Chondrocyte (in vitro differentiated cells): Measurements from ENCODE around the gene FER1L5. TPM values are rescaled to one million over a fixed set of nuclear protein-coding genes. Genes with fewer than 3 reads are reported as not detected.

Experiments
- DNase-seq: peaks from one replicate; pipeline ENCODE4 v3.0.0; 2021; ENCODE audit warnings: mixed read lengths, low spot score
- H3K27ac Mint-ChIP-seq: one replicate; pipeline ENCODE4 v1.8.0; 2021; ENCODE audit warnings: mild to moderate bottlenecking, moderate library complexity, mixed read lengths; ENCODE audit not compliant: unreplicated experiment
- H3K27me3 Mint-ChIP-seq: 2 replicates; pipeline ENCODE4 v1.8.0; 2021; ENCODE audit warnings: low read depth, mixed read lengths
- H3K36me3 Mint-ChIP-seq: 2 replicates; pipeline ENCODE4 v1.8.0; 2021; ENCODE audit warnings: low read depth, mixed read lengths
- H3K4me1 Mint-ChIP-seq: 2 replicates; pipeline ENCODE4 v1.8.0; 2021; ENCODE audit warnings: low read depth, mild to moderate bottlenecking, mixed read lengths
- H3K4me3 Mint-ChIP-seq: one replicate; pipeline ENCODE4 v1.8.0; 2021; ENCODE audit warnings: mild to moderate bottlenecking, moderate library complexity, mixed read lengths; ENCODE audit not compliant: unreplicated experiment
- H3K9me3 Mint-ChIP-seq: 2 replicates; pipeline ENCODE4 v1.8.0; 2021; ENCODE audit warnings: low read depth, mixed read lengths
- CTCF ChIP-seq: fragments of 200-600 bp; sonication (generic); IDR thresholded peaks from 2 replicates; pipeline ENCODE4 v1.5.0; 2021; ENCODE audit warnings: antibody characterized with exemption, mild to moderate bottlenecking, moderate library complexity
- total RNA-seq: library from RNA; stranded (reverse); gene quantifications from 3 replicates; pipeline ENCODE4 v1.2.1, GENCODE V29; 2021

FER1L5 gene
- total RNA-seq, 1 donor from 2014 or later = not detected

- TF ChIP-seq CTCF = no peak
- H3K9me3 Mint-ChIP-seq = no peaks in the 10 kb centered on the region
- no peaks in the 10 kb centered on the region for H3K27me3 Mint-ChIP-seq
- no peak overlapping the region for H3K27ac Mint-ChIP-seq
- no peak overlapping the region for H3K4me3 Mint-ChIP-seq
- H3K4me1 Mint-ChIP-seq = no peaks in the 10 kb centered on the region
- no peak for DNase-seq
- H3K36me3 Mint-ChIP-seq = no peaks in the 10 kb centered on the region
These were observed 52.4 kb downstream of the FER1L5 start for GRCh38 chr2:96694816-96695455.

GRCh38 chr2:96695602-96696001 is 53.0 kb downstream of the FER1L5 start:
- no peaks in the 10 kb centered on the region for H3K9me3 Mint-ChIP-seq
- no peaks in the 10 kb centered on the region for H3K27me3 Mint-ChIP-seq
- H3K27ac Mint-ChIP-seq = no peak overlapping the region
- no peaks in the 10 kb centered on the region for H3K4me1 Mint-ChIP-seq
- TF ChIP-seq CTCF = no peak
- H3K4me3 Mint-ChIP-seq = no peak overlapping the region
- no peak for DNase-seq
- H3K36me3 Mint-ChIP-seq = no peaks in the 10 kb centered on the region

GRCh38 chr2:96697476-96697875 is 54.9 kb downstream of the FER1L5 start:
- Mint-ChIP-seq H3K9me3 (no peaks in the 10 kb centered on the region), H3K4me3 (no peak overlapping the region), H3K4me1 (no peaks in the 10 kb centered on the region), H3K27me3 (no peaks in the 10 kb centered on the region), H3K27ac (no peak overlapping the region), H3K36me3 (peaks cover 4% of the 10 kb centered on the region)
- no peak for DNase-seq
- TF ChIP-seq CTCF = no peak

GRCh38 chr2:96698221-96698861 is 55.8 kb downstream of the FER1L5 start:
- no peaks in the 10 kb centered on the region for H3K4me1 Mint-ChIP-seq
- no peak for DNase-seq
- H3K9me3 Mint-ChIP-seq = no peaks in the 10 kb centered on the region
- TF ChIP-seq CTCF = no peak
- no peak overlapping the region for H3K4me3 Mint-ChIP-seq
- no peak overlapping the region for H3K27ac Mint-ChIP-seq
- no peaks in the 10 kb centered on the region for H3K27me3 Mint-ChIP-seq
- peaks cover 9% of the 10 kb centered on the region for H3K36me3 Mint-ChIP-seq

- no peak for DNase-seq
- Mint-ChIP-seq H3K4me3 (no peak overlapping the region), H3K27me3 (no peaks in the 10 kb centered on the region), H3K27ac (no peak overlapping the region), H3K36me3 (peaks cover 9% of the 10 kb centered on the region), H3K4me1 (no peaks in the 10 kb centered on the region), H3K9me3 (no peaks in the 10 kb centered on the region)
- TF ChIP-seq CTCF = no peak
These were observed 56.5 kb downstream of the FER1L5 start for GRCh38 chr2:96699021-96699420.
